ENCODE data around the gene PRRG1.
"Not testable (repeated sequence)": the region's sequence is repeated elsewhere in the genome, so short reads cannot be mapped to it uniquely, and the experiment has no call there.

Gene PRRG1

DNA sequence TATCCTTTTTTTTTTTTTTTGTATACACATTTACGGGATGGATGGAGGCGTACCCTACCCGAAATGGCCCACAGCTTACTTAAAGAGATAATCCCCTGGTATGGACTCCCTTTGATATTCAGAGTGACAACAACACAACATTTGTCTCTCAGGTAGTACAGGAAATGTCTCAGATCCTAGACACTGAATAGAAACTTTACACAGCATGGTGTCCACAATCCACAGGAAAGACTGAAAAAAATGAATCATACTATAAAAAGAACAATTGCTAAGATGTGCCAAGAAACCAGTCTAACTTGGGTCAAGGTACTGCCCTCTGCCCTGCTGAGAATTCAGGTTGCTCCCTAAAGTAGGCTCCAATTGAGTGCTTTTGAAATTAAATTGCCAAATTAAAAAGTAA lies 121.5 kb downstream of the PRRG1 start:
- DNase-seq (ENCODE audit: low read depth in 2 of 2): no peak

DNA sequence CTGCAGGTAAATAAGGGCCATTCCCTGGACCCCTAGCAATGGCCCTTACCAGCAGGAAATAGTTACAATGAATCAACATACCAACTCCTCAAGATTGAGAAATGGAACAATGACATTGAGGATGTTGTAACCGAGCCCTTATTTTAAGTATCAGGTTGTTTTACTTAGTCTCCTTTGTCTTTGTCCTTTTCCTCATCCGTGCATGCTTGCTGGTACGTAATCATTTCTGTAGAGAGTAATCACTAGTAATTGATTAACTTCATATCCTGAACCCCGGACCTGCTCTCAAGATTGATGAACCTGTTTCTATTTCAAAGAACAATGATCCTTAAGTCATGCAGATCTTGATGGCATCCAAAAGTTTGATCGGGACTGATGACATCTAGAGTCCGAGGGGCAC lies 123.7 kb downstream of the PRRG1 start:
- no peak for DNase-seq (ENCODE audit: low read depth in 2 of 2)

DNA sequence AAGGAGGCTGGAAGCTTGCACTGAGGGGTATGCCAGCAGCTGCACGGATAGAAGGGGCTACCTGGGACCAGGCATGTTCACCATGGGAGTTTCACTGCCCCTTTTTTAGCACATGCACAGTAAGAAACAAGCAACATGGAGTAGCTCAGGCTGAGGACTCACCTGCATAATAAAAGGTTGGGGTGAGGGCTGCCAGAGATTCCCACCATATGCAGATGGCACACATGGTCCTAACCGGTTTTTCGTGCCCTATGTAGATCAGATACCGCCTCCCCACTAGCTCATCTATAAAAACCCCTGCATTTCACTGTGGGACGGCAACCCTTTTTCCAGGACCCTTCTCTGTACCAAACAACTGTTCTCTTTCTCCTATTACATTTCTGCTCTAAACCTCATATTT lies 125.3 kb downstream of the PRRG1 start:
- DNase-seq (ENCODE audit: low read depth in 2 of 2): no peak

GRCh38 chrX:37476571-37477170 lies 127.5 kb downstream of the PRRG1 start:
- DNase-seq (ENCODE audit: low read depth in 2 of 2): no peak

DNA sequence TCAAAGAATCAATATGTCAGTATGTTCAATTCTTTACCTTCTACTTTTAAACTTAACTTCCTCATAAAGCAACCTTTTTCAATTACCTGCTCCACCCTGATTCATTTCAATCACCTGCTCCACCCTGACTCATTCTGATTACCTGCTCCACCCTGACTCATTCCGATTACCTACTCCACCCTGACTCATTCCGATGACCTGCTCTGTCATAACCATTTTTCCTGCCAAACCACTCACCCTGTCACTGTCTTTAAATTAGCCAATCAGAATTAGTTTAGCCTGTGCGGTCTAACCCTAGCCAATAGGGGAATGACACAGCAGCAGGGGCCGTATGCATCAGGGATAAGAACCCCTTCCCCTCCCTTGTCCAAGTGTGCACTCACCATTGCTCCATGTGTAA lies 135.2 kb downstream of the PRRG1 start:
- DNase-seq (ENCODE audit: low read depth in 2 of 2): not testable (repeated sequence)

DNA sequence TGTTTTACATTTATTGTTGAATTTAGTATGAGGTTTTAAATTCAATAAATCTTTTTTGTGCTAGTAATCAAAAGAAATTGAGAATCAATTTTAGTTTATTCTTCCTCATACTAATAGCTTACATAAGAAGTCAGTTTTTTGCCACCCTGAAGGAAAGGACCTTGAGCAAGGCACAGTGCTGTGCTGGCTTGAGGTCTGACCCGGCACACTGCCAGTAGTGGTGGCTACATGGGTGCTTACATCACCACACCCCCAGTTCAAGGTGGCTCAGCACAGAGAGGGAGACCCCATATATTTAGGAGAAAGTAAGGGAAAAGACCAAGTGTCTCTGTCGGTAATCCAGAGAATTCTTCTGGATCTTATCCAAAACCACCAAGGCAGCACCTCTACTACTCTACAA lies 136.3 kb downstream of the PRRG1 start:
- DNase-seq (ENCODE audit: low read depth in 2 of 2): no peak

GRCh38 chrX:37487271-37487670 lies 138.1 kb downstream of the PRRG1 start:
- DNase-seq (ENCODE audit: low read depth in 2 of 2): no peak

- no peak for DNase-seq (ENCODE audit: low read depth in 2 of 2)
Measured at GRCh38 chrX:37488323-37488722, 139.2 kb downstream of the PRRG1 start.

GRCh38 chrX:37491686-37492085 lies 142.5 kb downstream of the PRRG1 start:
- no peak for DNase-seq (ENCODE audit: low read depth in 2 of 2)

- DNase-seq (ENCODE audit: low read depth in 2 of 2): not testable (repeated sequence)
Measured at GRCh38 chrX:37495760-37496159, 146.6 kb downstream of the PRRG1 start.

DNA sequence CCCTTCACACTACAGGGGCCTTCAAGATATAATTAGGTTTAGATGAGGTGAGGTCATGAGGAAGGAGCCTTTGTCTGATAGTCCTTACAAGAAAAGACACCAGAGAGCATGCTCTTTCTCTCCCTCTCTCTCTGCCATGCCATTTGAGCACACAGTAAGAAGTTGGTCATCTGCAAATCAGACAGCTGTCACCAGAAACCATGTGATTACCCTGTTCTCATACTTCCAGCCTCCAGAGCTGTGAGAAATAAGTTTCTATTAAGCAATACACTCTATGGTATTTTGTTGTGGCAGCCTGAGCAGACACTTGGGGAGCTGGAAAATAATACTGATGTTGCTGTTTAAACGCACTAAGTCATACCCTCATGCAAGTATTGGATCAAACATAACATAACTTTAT lies 148.0 kb downstream of the PRRG1 start:
- DNase-seq (ENCODE audit: low read depth in 2 of 2): not testable (repeated sequence)

GRCh38 chrX:37498323-37498722 lies 149.2 kb downstream of the PRRG1 start:
- not testable (repeated sequence) for DNase-seq (ENCODE audit: low read depth in 2 of 2)

DNA sequence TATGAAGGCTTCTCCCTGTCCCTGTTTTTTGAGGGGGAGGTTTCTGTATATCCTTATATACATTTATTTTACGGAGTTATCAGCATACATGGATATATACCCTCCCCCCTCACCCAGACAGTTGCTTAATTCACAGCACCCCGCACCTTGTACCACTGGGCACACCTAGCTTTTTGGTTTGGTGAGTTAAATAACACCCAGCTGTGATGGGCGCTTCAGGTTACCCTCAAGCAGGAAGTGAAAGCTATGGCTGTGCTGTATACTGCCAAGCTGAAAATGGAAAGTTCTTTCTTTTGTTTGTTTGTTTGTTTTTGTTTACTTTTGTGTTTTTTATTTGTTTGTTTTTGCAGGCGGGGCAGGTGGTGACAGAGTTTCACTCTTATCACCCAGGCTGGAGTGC lies 150.5 kb downstream of the PRRG1 start:
- not testable (repeated sequence) for DNase-seq (ENCODE audit: low read depth in 2 of 2)

DNA sequence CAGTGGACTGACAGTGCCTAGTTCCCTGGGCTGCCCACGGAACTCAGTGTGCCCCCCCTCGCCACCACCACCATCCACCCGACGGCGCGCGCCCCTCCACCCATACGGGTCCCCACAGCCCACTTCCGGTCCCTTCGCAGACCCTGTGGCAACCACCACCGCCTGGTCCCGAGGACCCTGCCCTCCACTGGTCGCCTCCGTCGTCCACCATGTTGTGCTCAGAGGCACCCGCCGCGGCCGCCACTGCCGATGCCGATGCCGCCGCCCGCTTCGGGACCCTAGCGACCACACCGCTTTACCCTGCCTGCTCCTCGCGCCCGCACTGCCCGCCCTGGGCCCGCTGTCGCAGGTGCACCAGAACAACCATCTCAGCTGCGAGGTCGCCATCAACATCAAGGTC lies 155.8 kb downstream of the PRRG1 start:
- no peak for DNase-seq (ENCODE audit: low read depth in 2 of 2)

All from fibroblast of skin of left quadriceps (primary cell).